GM19240 (cell line): Measurements from ENCODE around the gene TCEAL4.
"Not testable (repeated sequence)": the region's sequence is repeated elsewhere in the genome, so short reads cannot be mapped to it uniquely, and the experiment has no call there.

ENCODE experiments used
- DNase-seq: peaks from one replicate; pipeline ENCODE4 v3.0.0; 2011; ENCODE audit warnings: low spot score; ENCODE audit not compliant: insufficient read length

TCEAL4 gene

DNA sequence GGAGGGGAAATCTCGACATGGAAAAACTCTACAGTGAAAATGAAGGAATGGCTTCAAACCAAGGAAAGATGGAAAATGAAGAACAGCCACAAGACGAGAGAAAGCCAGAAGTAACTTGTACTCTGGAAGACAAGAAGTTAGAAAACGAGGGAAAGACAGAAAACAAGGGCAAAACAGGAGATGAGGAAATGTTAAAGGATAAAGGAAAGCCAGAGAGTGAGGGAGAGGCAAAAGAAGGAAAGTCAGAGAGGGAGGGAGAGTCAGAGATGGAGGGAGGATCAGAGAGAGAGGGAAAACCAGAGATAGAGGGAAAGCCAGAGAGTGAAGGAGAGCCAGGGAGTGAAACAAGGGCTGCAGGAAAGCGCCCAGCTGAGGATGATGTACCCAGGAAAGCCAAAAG, 1.3 kb downstream of the TCEAL4 start:
- DNase-seq = no peak

DNA sequence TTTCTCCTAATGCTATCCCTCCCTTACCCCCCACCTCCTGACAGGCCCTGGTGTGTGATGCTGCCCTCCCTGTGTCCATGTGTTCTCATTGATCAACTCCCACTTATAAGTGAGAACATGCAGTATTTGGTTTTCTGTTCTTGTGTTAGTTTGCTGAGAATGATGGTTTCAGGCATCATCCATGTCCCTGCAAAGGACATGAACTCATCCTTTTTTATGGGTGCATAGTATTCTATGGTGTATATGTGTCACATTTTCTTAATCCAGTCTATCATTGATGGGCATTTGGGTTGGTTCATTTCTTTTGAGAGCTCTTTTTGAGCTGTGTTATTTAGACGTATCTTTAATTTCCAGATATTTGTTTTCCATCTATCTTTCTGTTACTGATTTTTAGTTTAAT, 7.0 kb downstream of the TCEAL4 start:
- not testable (repeated sequence) for DNase-seq

DNA sequence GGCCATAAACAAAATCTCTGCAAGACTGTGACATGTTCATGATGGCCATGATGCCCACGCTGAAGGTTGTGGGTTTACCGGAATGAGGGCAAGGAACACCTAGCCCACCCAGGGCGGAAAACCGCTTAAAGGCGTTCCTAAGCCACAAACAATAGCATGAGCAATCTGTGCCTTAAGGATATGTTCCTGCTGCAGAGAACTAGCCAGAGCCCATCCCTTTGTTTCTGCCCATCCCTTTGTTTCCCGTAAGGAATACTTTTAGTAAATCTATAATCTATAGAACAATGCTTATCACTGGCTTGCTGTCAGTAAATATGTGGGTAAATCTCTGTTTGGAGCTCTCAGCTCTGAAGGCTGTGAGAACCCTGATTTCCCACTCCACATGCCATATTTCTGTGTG, 9.9 kb downstream of the TCEAL4 start:
- not testable (repeated sequence) for DNase-seq

DNA sequence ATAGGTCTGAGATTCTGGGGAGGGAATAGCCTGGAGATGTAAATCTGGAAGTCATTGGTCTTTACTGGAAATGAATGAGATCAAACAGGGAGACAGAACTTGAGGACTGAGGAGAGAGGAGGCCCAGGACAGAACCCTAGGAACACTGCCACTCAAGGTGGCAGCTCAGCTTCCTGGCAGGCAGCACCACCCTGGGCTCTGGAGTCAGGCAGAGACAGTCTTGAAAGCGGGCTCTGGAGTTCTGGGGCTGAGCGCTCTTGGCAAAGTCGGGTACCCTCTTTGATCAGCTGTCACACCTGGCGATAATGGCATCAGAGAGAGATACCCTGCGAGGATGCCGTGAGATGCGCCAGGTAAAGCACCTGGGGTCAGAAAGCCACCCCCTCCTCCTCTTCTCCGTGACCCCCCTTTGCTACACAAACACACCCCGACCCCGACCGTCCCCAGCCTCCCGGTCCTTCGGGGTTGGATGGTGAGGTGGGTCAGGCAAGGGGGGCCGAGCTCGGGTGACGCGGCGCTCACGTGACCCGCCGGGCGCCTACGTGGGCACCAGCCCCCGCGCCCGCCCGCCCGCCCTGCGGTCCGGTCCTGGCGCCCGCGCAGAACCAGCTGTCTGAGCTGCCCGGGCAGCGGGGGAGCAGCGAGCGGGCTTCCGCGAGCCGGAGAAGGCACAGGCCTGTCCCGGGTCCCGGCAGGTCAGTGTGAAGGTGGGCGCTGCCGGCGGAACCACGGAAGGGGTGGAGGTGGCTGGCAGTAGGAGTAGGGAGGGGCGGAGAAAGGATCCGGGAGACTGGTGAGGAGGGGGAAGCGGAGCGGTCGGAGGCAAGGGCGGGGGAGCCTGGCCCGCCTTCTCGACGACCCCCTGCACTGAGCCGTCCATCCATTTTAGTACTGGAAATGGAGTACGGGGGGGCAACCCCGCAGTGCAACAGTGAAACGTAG, 22.3 kb downstream of the TCEAL4 start, which contains the start of gene TCEAL3:
TSS of gene TCEAL3 (plus strand) at position 600 of the 942 bp plus-strand sequence. CDS start 1,102 bp downstream, outside the sequence.
- no peak for DNase-seq

DNA sequence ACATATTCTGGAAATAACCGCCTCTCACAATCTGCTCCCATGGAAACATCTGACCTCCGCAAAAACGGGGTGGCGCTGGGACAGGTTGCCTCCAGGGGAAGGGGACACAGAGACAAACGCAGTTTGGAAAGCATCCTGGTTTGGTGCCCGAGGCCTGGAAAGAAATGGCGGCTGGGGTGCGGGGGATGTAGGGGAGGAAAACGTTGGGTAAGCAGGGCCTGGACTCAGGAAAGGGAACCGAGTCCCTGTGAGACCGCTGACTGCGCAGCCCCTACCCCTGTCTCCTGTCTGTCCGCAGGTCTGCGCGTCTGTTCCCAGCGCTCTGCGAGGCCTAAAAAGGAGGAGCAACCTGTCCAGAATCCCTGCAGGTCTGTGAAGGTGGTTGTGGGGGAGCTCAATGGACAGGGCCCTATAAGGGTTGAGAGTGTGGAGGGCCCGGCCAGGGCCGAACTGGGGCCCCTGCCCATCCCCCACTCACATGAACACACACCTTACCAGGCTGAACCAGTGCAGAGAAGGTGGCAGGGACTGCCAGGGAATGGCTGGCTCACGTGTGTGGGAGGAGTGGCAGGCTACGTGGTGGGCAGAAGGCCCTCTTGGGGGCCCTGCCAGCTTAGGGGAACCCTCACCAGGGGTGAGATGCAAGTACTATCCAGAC, 23.1 kb downstream of the TCEAL4 start:
- DNase-seq = no peak

DNA sequence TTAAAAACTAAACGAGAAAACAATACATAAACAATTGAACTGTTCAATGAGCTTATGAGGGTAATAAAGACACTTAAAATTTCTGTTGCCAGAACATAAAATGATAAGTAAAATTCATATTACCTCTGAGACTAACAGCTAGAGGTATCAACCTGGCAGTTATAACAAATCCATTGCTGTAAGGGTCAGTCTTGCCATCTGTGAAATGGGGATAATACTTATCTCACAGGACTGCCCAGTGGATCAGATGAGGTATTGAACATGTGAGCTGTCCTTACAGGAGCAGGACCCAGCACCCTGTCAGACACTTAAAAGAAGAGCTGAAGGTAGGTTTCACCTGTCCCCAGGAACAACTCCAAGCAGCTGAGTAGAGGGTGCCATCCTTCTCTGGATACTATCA, 25.0 kb downstream of the TCEAL4 start:
- no peak for DNase-seq

DNA sequence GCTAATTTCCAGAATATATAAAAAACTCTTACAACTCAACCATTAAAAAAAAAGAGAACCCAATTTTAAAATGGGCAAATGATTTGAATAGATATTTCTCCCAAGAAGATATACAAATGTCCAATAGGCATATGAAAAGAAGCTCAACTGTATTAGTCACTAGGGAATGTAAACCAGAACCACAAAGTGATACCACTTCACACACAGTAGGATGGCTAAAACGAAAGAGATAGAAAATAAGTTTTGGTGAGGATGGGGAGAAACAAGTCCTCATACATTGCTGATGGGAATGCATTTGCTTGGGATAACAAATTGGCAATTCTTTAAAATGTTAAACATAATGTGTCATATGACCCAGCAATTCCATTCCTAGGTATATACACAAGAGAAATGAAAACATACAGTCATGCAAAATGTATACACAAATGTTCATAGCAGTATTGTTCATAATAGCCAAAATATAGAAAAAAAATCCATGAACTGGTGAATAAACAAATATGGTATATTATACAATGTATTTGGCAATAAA, 28.1 kb downstream of the TCEAL4 start:
- DNase-seq = no peak

DNA sequence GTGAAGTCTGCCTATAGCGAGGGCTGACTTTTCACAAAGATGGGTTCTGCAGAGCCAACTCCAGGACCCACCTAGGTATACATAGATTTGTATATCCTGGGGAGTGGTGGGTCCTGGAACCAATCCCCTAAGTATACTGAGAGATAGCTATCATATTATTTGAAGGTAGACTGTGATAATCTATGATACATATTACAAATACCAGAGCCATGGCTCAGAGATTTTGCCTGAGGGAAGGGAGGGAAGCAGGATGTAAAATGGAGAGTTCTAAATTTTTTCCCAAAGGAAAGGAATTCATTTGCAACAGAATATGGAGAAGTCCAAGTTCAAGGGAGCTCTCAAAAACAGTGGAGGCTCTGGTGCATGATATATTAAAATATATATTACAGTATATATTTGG, 29.7 kb downstream of the TCEAL4 start:
- DNase-seq = no peak

DNA sequence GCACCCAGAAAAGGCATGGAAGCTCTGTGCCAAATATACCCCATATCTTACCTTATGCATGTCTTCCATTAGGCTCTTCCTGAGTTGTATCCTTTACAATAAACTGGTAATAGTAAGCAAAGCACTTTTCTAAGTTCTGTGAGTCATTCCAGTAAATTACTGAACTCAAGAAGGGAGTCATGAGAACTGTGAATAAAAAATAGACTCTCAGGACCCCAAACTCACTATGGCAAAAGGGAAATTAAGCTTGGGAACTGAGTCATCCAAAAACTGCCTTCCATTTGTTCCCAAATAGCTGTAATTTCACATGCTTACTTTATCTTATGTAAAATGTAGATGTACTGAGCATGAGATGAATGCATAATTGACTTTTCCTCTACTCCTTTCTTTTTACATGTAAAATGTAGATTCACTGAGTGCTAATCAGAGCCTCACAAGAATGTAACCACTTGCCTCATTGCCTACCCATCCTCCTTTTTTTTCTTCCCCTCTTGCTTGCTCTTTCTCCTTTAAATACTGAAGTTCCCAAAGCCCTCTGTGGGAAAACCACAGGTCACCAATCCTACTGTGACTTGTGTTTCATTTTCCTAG, 30.6 kb downstream of the TCEAL4 start:
- DNase-seq = no peak

DNA sequence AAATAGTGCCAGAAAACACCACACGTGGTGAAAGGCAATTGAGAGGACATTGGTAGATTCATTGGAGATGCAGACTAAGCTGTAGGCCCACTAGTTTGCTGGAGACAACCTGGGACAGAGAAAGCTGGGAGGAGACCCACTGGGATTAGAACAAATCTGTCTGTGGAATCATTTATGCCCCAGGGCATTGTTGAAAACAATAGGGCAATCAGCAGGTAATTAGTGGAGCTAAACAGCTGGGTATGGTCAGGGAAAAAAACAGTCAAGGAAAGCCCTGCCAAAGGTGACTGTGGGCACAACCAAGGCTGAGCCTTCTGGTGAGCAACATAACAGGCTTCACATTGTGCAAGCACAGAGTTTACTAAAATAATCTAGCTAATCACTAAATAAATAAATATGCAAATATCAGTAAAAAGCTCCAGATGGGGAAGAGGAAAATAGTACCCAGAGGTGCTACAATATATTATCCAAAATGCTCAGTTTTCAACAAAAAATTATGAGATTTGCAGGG, 31.4 kb downstream of the TCEAL4 start:
- DNase-seq = no peak

DNA sequence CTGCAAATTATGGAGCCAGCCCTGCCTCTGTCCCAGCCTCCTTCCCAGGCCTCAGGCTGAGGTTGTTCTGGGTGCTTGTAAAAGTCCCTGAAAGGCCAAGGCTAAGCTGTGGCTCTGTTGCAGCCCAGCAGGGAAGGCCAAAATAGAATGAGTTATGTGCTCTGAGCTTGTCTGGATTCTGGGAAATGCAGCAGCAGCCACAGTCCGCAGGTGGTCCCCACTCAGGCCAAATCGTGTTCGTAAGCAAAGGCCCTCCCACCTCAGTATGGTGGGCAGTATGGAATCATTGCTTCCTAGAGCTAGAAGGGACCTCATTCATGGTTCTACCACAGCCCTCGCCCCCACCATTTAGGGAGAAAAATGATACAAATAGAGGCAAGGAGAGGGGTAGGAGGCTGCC, 38.8 kb downstream of the TCEAL4 start:
- DNase-seq = no peak

DNA sequence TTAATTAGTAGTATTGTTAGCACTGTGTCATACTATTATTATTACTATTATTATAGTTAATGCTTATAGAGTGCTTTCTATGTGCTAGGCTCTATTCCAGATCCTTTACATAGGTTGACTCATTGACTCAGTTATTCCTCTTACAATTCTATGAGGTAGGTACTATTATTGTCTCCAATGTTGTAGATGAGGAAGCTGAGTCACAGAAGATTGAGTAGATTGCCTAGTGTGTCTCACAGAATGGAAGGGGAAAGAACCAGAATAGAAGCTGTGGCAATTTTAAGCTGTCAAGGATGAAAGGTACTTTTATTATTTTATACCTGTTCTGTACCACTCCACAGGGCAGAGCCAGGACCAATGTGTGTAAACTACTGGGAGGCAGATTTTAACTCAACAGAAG, 41.5 kb downstream of the TCEAL4 start:
- DNase-seq = no peak

DNA sequence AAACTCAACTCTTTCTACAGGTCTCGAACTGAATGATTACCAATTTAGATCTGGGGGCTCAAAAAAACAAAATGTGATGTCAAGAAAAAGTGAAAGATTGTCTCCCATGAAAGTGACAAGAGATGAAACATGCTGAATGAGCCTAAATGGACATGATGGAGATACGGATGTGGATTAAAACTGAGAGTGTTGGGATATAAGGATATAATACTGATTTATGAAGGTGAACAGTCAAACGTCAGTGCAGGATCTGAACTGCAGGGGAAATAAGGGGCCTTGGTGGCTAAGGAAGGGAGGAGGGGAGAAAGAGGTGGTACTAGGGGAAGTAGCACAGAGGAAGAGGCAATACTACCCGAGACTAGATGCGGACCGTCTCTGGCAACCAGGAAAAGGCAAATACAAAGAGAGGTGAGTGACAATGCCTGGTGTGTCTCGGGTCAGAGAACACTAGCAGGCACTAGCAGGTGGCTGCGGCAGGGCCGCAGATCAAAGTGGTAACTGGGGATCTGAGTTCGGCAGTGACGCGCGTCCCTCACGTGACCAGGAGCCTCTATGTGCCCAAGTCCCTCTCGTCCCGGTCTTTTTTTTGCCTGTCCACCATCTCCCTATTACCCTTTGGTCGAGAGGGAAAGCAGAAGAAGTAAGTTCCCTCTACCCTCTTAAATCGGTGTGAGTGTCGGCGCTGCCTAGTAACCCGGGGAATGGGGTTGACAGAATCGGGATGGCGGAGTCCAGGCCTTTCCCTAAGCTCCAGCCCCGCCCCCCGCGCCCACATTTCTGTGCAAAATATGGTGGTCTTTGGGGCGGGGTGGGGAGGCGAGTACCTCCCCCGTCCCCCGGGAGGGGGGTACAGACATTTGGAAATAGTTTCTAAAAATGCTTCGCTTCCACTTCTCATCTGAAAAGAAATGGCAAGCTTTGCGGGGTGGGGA, 43.3 kb downstream of the TCEAL4 start, which contains the start of gene TCEAL1:
TSS of gene TCEAL1 (plus strand) at position 590 of the 932 bp plus-strand sequence. CDS start 942 bp downstream, outside the sequence.
- no peak for DNase-seq

DNA sequence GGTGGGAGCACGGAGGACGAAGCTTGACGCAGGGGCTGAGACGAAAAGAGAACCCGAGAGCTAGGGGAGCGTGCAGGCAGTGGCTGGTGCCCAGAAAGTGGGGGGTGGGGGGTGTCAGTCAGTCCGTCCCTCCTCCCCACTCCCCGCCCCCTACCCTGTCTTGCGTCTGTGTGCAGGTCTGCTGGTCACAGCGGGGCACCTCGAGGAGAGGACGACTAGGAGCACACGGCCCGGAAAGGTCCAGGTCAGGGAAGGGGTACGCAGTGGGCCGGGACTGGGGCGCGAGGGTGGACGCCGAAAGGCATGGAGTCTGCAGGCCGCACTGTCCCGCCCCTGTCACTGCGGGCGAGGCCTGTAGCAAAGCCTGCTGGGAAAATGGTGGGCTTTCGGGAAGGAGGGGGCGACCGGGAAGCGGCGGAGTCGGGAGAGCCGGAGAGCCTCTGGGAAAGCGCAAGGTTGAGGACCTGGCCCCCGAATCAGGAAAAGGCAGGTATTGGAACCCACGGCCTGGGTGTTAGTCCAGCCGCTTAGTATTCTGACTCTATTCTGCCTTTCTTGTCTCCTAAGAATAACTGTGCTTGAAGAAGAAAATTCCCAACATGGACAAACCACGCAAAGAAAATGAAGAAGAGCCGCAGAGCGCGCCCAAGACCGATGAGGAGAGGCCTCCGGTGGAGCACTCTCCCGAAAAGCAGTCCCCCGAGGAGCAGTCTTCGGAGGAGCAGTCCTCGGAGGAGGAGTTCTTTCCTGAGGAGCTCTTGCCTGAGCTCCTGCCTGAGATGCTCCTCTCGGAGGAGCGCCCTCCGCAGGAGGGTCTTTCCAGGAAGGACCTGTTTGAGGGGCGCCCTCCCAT, 44.2 kb downstream of the TCEAL4 start:
- no peak for DNase-seq

DNA sequence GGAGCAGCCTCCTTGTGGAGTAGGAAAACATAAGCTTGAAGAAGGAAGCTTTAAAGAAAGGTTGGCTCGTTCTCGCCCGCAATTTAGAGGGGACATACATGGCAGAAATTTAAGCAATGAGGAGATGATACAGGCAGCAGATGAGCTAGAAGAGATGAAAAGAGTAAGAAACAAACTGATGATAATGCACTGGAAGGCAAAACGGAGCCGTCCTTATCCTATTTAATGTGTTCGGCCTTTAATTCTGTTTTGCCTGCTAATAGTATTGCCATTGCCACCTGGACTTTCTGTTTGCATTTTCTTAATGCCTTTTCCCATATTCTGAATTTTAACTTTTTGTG, 44.8 kb downstream of the TCEAL4 start:
- DNase-seq = no peak

DNA sequence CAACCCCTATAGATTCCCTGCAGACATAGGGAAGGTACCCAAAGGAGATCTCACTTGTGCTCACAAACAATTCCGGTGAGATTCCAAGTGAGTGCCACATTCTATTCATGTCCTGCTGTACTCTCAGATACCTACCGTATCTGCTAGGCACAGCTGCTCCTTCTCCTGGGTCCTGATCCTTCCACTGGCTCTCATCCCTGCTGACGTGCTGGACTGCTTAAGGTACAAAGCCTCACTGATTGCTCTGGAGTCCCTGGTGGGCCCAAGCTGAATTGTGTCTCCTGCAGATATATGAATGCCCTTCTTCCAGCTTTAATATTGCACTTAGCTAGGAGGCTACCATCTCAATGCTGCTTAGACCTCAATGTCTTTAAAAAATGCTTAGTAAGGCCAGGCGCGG, 45.8 kb downstream of the TCEAL4 start:
- DNase-seq = no peak

DNA sequence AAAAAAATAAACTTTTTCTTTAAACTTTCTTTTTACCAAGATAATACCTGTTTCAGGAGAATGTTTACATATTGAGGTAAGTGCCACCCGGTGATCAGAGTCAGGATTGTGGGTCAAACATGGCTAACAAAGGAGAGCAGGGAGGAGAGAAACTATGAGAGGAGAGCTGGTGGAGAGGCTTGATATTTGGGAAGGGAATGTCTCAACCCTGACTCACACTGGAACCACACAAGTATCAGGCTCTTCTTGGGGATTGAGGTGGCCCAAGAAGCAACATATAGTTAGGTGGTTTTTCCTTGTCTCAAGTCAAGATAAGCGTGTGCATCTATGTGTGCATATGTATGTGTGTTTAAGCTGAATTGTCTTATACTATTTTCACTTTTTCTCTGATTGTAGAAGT, 50.1 kb downstream of the TCEAL4 start:
- DNase-seq = no peak
